ENCODE measurements around the gene TACR1. TPM values are rescaled to one million over a fixed set of nuclear protein-coding genes. Genes with fewer than 3 reads are reported as not detected.

Gene TACR1
- total and polyA plus RNA-seq, 4 experiments from 2014 or later = 0.11 TPM; not detected in 3

DNA sequence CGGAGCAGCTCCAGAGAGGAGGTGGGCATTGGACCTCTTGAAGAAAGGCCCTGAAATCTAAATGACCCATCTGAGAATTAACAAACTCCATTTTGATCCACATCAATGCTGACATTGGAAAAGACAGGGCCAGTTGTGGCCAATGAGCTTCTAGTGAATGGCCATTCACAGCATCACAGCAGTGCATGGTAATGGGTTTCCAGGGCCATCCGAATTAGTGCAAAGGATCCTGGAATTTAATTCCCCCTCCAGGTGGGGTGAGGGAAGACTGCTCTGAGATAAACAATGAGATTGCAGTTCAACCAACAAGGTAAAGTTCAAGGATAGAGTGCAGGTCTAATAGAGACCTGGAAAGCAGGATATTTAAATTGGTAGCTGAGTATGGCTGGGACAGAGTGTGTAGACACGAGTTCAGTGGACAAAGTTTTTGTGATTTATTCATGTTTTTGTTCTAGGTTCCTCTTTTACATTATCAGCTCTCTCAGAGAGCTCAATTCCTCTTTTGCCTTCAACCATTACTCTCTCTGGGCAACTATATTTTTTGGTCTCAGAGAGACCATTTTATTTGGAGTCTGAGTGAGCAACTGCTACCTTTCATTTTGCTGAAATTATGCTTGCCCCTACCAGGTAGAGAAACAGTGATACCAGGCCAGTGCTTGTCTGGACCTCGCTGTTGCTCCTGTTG lies 5.0 kb downstream of the TACR1 start:
- CTCF ChIA-PET (ENCODE audit: partially characterized antibody) = no interaction called here
- H3K36me3 ChIP-seq (ENCODE audit: insufficient read depth, low read length) = no peaks in the 10 kb centered on the region
- H3K27ac ChIP-seq (ENCODE audit: low read depth, low read length) = no peak overlapping the region
- POLR2A ChIA-PET (ENCODE audit: partially characterized antibody) = no interaction called here
- no peak overlapping the region for H3K27ac Mint-ChIP-seq
- peaks cover 3% of the 10 kb centered on the region for H3K4me1 ChIP-seq (ENCODE audit: insufficient read depth, low read length)
- H3K9me3 ChIP-seq (ENCODE audit: control insufficient read depth in 1 of 2, low read length in 2 of 2) = no peaks in the 10 kb centered on the region
- peaks cover 0 to 2% (median 1%) of the 10 kb centered on the region in 4 donors for H3K4me1 Mint-ChIP-seq
- peaks cover 34 to 41% of the 10 kb centered on the region in 2 donors for H3K27me3 Mint-ChIP-seq
- H3K9me3 Mint-ChIP-seq = peaks cover 0 to 7% (median 0%) of the 10 kb centered on the region in 8 donors
- peaks cover 9% of the 10 kb centered on the region for H3K27me3 ChIP-seq (ENCODE audit: insufficient read depth, low read length)
- intact Hi-C loops (cut with micrococcal nuclease) = no loop called here
- no peak overlapping the region for H3K4me3 ChIP-seq (ENCODE audit: low read length in 2 of 2)
- H3K4me3 Mint-ChIP-seq = no peak overlapping the region
- H3K36me3 Mint-ChIP-seq = no peaks in the 10 kb centered on the region
- DNase-seq = no peak

DNA sequence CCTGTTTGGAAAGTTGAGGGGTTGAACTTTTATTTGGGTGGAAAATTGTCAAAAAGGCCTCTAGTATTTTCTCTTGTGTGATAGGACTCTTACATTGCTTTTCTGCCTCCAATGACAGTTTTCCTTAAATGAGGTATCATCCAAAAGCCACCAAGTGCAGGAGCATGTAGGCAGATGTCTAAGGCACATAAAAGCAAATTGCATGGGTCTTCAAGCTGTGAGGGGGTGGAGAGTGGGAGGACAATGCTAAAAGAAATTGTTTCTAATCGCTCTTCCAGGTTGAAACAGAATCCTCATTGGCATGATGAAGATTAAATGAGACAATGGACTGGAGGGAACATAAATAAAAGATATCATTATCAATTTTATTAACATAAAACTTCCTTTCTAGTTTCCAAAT lies 6.8 kb downstream of the TACR1 start:
- H3K4me1 Mint-ChIP-seq = no peaks in the 10 kb centered on the region
- H3K9me3 Mint-ChIP-seq = peaks cover 0 to 7% (median 0%) of the 10 kb centered on the region in 8 donors
- ChIA-PET POLR2A (ENCODE audit: partially characterized antibody) (no interaction called here), CTCF (ENCODE audit: partially characterized antibody) (interaction anchor here (1.3 kb wide), 1 partner anchor 8 kb away, joined by 3 read pairs; no protein-coding TSS in a partner anchor)
- H3K4me3 ChIP-seq (ENCODE audit: low read length in 2 of 2) = no peak overlapping the region
- no peaks in the 10 kb centered on the region for H3K9me3 ChIP-seq (ENCODE audit: control insufficient read depth in 1 of 2, low read length in 2 of 2)
- H3K36me3 Mint-ChIP-seq = no peaks in the 10 kb centered on the region
- H3K4me1 ChIP-seq (ENCODE audit: insufficient read depth, low read length) = no peaks in the 10 kb centered on the region
- no peak overlapping the region for H3K27ac Mint-ChIP-seq
- intact Hi-C loops (cut with micrococcal nuclease) = no loop called here
- DNase-seq = no peak
- no peak overlapping the region for H3K27ac ChIP-seq (ENCODE audit: low read depth, low read length)
- H3K27me3 ChIP-seq (ENCODE audit: insufficient read depth, low read length) = peaks cover 4% of the 10 kb centered on the region
- no peaks in the 10 kb centered on the region for H3K36me3 ChIP-seq (ENCODE audit: insufficient read depth, low read length)
- H3K27me3 Mint-ChIP-seq = peaks cover 21 to 31% of the 10 kb centered on the region in 2 donors
- H3K4me3 Mint-ChIP-seq = no peak overlapping the region

DNA sequence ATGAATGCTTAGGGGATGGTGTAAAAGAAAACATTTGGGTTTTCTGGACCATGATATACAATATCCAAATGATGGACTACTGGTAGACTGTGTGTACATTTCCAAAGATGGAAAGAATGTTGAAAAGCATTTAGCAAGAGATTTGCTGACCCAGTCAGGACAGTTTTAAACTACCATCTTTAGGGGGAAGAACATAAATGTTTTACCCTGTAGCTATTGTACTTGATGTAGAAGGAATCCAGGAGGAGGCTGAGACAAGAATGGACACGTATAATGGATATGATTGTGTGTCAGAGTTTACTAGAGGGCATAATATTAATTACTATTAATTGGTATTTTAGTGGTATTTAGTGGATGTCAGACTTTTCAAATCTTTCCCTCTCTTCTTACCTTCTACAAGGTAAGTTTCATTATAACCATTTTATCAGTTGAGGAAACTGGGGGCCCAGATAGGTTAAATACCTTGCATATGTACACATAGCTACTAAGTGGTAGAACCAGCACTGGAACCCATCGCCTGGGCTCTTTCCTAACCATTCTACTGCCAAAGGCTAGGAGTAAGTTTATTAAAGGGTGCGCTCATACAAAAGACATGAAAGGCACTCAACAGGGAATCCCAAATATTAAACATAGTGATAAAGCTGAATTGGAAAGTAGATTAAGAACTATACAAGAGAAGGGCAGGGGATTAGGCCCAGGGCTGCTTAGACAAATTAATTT lies 8.9 kb downstream of the TACR1 start:
- Mint-ChIP-seq H3K4me1 (no peaks in the 10 kb centered on the region), H3K27ac (no peak overlapping the region), H3K27me3 (peaks cover 11 to 20% of the 10 kb centered on the region in 2 donors), H3K4me3 (no peak overlapping the region), H3K9me3 (peaks cover 0 to 7% (median 0%) of the 10 kb centered on the region in 8 donors), H3K36me3 (no peaks in the 10 kb centered on the region)
- H3K4me3 ChIP-seq (ENCODE audit: low read length in 2 of 2) = no peak overlapping the region
- ChIA-PET POLR2A (ENCODE audit: partially characterized antibody) (no interaction called here), CTCF (ENCODE audit: partially characterized antibody) (interaction anchor here (1.6 kb wide), 1 partner anchor 9 kb away, joined by 6 read pairs; the partner anchor contains the start of gene TACR1)
- intact Hi-C loops (cut with micrococcal nuclease) = no loop called here
- no peaks in the 10 kb centered on the region for H3K36me3 ChIP-seq (ENCODE audit: insufficient read depth, low read length)
- H3K4me1 ChIP-seq (ENCODE audit: insufficient read depth, low read length) = no peaks in the 10 kb centered on the region
- peaks cover 4% of the 10 kb centered on the region for H3K27me3 ChIP-seq (ENCODE audit: insufficient read depth, low read length)
- DNase-seq = no peak
- H3K9me3 ChIP-seq (ENCODE audit: control insufficient read depth in 1 of 2, low read length in 2 of 2) = no peaks in the 10 kb centered on the region
- H3K27ac ChIP-seq (ENCODE audit: low read depth, low read length) = no peak overlapping the region

DNA sequence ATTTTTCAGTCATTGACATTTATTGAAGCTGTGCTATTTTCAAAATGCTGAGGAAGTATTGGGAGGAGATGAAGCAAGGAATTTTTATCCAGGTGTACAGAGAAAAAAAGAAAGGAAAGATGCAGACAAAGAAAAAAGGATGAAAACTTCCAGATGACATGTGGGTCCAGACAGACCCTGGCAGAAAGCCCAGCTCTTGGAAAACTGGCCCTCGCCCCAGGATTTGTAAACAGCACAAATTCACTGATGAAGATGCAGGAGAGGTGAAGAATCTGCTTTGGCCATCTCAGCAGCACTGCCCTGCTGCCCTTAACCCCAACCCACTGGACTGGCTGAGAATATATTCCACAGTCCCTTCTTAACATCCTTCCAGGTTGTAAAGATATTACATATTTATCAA lies 12.5 kb downstream of the TACR1 start:
- H3K9me3 Mint-ChIP-seq = peaks cover 0 to 7% (median 0%) of the 10 kb centered on the region in 8 donors
- intact Hi-C loops (cut with micrococcal nuclease) = no loop called here
- no peak overlapping the region for H3K27ac Mint-ChIP-seq

DNA sequence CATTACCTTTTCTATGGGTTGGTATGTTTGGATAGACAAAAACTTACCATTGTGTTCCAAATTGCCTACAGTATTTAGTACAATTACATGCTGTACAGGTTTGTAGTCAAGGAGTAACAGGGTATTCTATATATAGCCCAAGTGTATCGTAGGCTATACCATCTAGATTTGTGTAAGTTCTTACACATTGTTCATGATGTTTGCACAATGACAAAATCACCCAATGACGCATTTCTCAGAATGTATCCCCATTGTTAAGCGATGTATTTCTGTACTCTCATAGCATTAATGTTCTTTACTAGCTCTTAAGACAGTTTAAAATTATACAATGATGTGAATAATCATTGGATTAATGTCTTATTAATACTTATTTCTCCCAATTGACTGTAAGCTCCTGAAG lies 16.7 kb downstream of the TACR1 start:
- Mint-ChIP-seq H3K4me3 (no peak overlapping the region), H3K27ac (no peak overlapping the region), H3K9me3 (peaks cover 0 to 2% (median 0%) of the 10 kb centered on the region in 8 donors), H3K36me3 (no peaks in the 10 kb centered on the region), H3K4me1 (no peaks in the 10 kb centered on the region), H3K27me3 (peaks cover 2 to 3% of the 10 kb centered on the region in 2 donors)
- POLR2A ChIA-PET (ENCODE audit: partially characterized antibody) = no interaction called here
- no peaks in the 10 kb centered on the region for H3K36me3 ChIP-seq (ENCODE audit: insufficient read depth, low read length)
- H3K27ac ChIP-seq (ENCODE audit: low read depth, low read length) = no peak overlapping the region
- CTCF ChIA-PET (ENCODE audit: partially characterized antibody) = no interaction called here
- H3K4me3 ChIP-seq (ENCODE audit: low read length in 2 of 2) = no peak overlapping the region
- H3K9me3 ChIP-seq (ENCODE audit: control insufficient read depth in 1 of 2, low read length in 2 of 2) = no peaks in the 10 kb centered on the region
- DNase-seq = no peak
- no peaks in the 10 kb centered on the region for H3K27me3 ChIP-seq (ENCODE audit: insufficient read depth, low read length)
- no peaks in the 10 kb centered on the region for H3K4me1 ChIP-seq (ENCODE audit: insufficient read depth, low read length)
- intact Hi-C loops (cut with micrococcal nuclease) = no loop called here

More for the DNA sequence above, 12.5 kb downstream of the TACR1 start:
- H3K36me3 ChIP-seq (ENCODE audit: insufficient read depth, low read length) = no peaks in the 10 kb centered on the region
- H3K9me3 ChIP-seq (ENCODE audit: control insufficient read depth in 1 of 2, low read length in 2 of 2) = no peaks in the 10 kb centered on the region
- ChIA-PET POLR2A (ENCODE audit: partially characterized antibody) (no interaction called here), CTCF (ENCODE audit: partially characterized antibody) (no interaction called here)
- peaks cover 1% of the 10 kb centered on the region for H3K27me3 ChIP-seq (ENCODE audit: insufficient read depth, low read length)
- H3K4me1 ChIP-seq (ENCODE audit: insufficient read depth, low read length) = no peaks in the 10 kb centered on the region
- H3K4me3 ChIP-seq (ENCODE audit: low read length in 2 of 2) = no peak overlapping the region
- Mint-ChIP-seq H3K36me3 (no peaks in the 10 kb centered on the region), H3K27me3 (peaks cover 9 to 10% of the 10 kb centered on the region in 2 donors), H3K4me3 (no peak overlapping the region), H3K4me1 (no peaks in the 10 kb centered on the region)
- DNase-seq = no peak
- no peak overlapping the region for H3K27ac ChIP-seq (ENCODE audit: low read depth, low read length)

DNA sequence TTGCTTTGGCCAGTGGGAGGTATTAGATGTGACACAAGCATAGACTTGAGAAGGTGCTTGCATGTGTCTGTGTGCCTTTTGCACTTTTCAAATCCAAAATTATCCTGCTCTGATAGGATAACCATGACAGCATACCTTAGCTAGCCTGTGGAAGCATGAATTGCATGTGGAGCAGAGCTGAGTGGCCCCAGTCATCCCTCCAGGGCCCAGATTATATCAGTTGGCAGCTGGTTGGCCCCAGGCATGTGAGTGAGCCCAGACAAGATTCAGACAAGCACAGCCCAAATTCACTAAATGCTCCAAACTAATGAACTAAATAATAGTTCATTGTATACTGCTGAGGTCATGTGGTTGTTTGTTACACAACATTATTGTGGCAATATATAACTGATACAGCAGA lies 18.8 kb downstream of the TACR1 start:
- no peaks in the 10 kb centered on the region for H3K4me1 ChIP-seq (ENCODE audit: insufficient read depth, low read length)
- no peak overlapping the region for H3K27ac ChIP-seq (ENCODE audit: low read depth, low read length)
- H3K4me3 ChIP-seq (ENCODE audit: low read length in 2 of 2) = no peak overlapping the region
- no peak for DNase-seq
- Mint-ChIP-seq H3K27ac (no peak overlapping the region), H3K4me3 (no peak overlapping the region), H3K27me3 (peaks cover 2 to 3% of the 10 kb centered on the region in 2 donors), H3K4me1 (no peaks in the 10 kb centered on the region), H3K9me3 (peaks cover 0 to 2% (median 0%) of the 10 kb centered on the region in 8 donors), H3K36me3 (no peaks in the 10 kb centered on the region)
- no peaks in the 10 kb centered on the region for H3K27me3 ChIP-seq (ENCODE audit: insufficient read depth, low read length)
- intact Hi-C loops (cut with micrococcal nuclease) = no loop called here
- CTCF ChIA-PET (ENCODE audit: partially characterized antibody) = no interaction called here
- H3K36me3 ChIP-seq (ENCODE audit: insufficient read depth, low read length) = no peaks in the 10 kb centered on the region
- POLR2A ChIA-PET (ENCODE audit: partially characterized antibody) = no interaction called here
- no peaks in the 10 kb centered on the region for H3K9me3 ChIP-seq (ENCODE audit: control insufficient read depth in 1 of 2, low read length in 2 of 2)

DNA sequence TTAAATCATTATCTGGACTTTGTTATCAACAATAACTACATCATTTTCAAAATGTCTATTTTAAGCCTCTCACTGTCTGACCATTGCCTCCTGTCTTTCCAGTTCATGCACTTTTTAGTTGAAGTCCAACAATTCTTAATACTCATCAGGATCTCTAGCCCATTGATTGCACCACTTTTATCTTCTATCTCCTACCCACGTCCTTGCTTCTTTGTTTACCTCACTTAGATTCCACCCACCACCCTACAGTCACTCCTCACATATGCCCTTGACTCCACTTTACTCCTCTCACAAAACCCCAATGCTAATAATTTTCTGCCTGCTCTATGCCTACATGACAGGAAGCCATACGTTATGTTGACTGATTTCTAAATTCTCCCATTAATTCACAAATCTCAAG lies 21.9 kb downstream of the TACR1 start:
- no peaks in the 10 kb centered on the region for H3K4me1 Mint-ChIP-seq
- CTCF ChIA-PET (ENCODE audit: partially characterized antibody) = no interaction called here
- no peaks in the 10 kb centered on the region for H3K36me3 ChIP-seq (ENCODE audit: insufficient read depth, low read length)
- H3K36me3 Mint-ChIP-seq = no peaks in the 10 kb centered on the region
- peaks cover 3 to 4% of the 10 kb centered on the region in 2 donors for H3K27me3 Mint-ChIP-seq
- no peak overlapping the region for H3K4me3 ChIP-seq (ENCODE audit: low read length in 2 of 2)
- intact Hi-C loops (cut with micrococcal nuclease) = no loop called here
- no peak overlapping the region for H3K4me3 Mint-ChIP-seq
- peaks cover 0 to 2% (median 0%) of the 10 kb centered on the region in 8 donors for H3K9me3 Mint-ChIP-seq
- no peak for DNase-seq
- H3K4me1 ChIP-seq (ENCODE audit: insufficient read depth, low read length) = no peaks in the 10 kb centered on the region
- no peak overlapping the region for H3K27ac Mint-ChIP-seq
- POLR2A ChIA-PET (ENCODE audit: partially characterized antibody) = no interaction called here
- no peaks in the 10 kb centered on the region for H3K9me3 ChIP-seq (ENCODE audit: control insufficient read depth in 1 of 2, low read length in 2 of 2)
- no peaks in the 10 kb centered on the region for H3K27me3 ChIP-seq (ENCODE audit: insufficient read depth, low read length)
- H3K27ac ChIP-seq (ENCODE audit: low read depth, low read length) = no peak overlapping the region

Data from CD4-positive, alpha-beta memory T cell (primary cell).